G401.6 (cell line): Measurements from ENCODE around the gene NEURL1B.
"Not testable (repeated sequence)": the region's sequence is repeated elsewhere in the genome, so short reads cannot be mapped to it uniquely, and the experiment has no call there.

ENCODE experiments used
- FAIRE-seq: peaks from 2 replicates; lab custom pipeline; 2012; peaks lifted over from hg19 to GRCh38; lab: Jason Lieb, UNC

NEURL1B gene

GRCh38 chr5:172658961-172659501 lies 18.0 kb downstream of the NEURL1B start:
- no peak for FAIRE-seq

GRCh38 chr5:172659570-172659908 lies 18.5 kb downstream of the NEURL1B start:
- FAIRE-seq, result no peak

GRCh38 chr5:172659909-172660628 lies 19.0 kb downstream of the NEURL1B start:
- FAIRE-seq, result no peak

GRCh38 chr5:172660974-172661373 lies 19.9 kb downstream of the NEURL1B start:
- FAIRE-seq, result no peak

GRCh38 chr5:172661526-172661925 lies 20.5 kb downstream of the NEURL1B start:
- no peak for FAIRE-seq

GRCh38 chr5:172662596-172662995 lies 21.5 kb downstream of the NEURL1B start:
- no peak for FAIRE-seq

- FAIRE-seq, result no peak
These were observed 23.0 kb downstream of the NEURL1B start for GRCh38 chr5:172664018-172664417.

GRCh38 chr5:172664681-172665541 lies 23.8 kb downstream of the NEURL1B start:
- no peak for FAIRE-seq

- FAIRE-seq, result no peak
These were observed 25.2 kb downstream of the NEURL1B start for GRCh38 chr5:172666251-172666650.

- FAIRE-seq, result no peak
These were observed 26.9 kb downstream of the NEURL1B start for GRCh38 chr5:172667786-172668593.

- FAIRE-seq, result no peak
These were observed 27.6 kb downstream of the NEURL1B start for GRCh38 chr5:172668594-172669071.

- no peak for FAIRE-seq
These were observed 28.4 kb downstream of the NEURL1B start for GRCh38 chr5:172669386-172670004.

GRCh38 chr5:172670005-172670402 lies 28.9 kb downstream of the NEURL1B start:
- no peak for FAIRE-seq

- no peak for FAIRE-seq
These were observed 29.4 kb downstream of the NEURL1B start for GRCh38 chr5:172670444-172670843.

- no peak for FAIRE-seq
These were observed 30.0 kb downstream of the NEURL1B start for GRCh38 chr5:172671091-172671490.

- FAIRE-seq, result no peak
These were observed 31.6 kb downstream of the NEURL1B start for GRCh38 chr5:172672681-172673080.

- no peak for FAIRE-seq
These were observed 33.1 kb downstream of the NEURL1B start for GRCh38 chr5:172674155-172674554.

GRCh38 chr5:172676914-172677475 lies 35.9 kb downstream of the NEURL1B start:
- no peak for FAIRE-seq

GRCh38 chr5:172678362-172678874 lies 37.4 kb downstream of the NEURL1B start:
- FAIRE-seq, result not testable (repeated sequence)

GRCh38 chr5:172678902-172679301 lies 37.8 kb downstream of the NEURL1B start:
- FAIRE-seq, result no peak

- FAIRE-seq, result no peak
These were observed 38.7 kb downstream of the NEURL1B start for GRCh38 chr5:172679628-172680212.
